ENCODE results near the gene TFDP2.

GRCh38 chr3:142112601-142113000 lies 36.7 kb downstream of the TFDP2 start:
- TF ChIP-seq CTCF (IDR thresholded peaks at IDR 0.05) (no peak), POLR2A (IDR thresholded peaks at IDR 0.05) (no peak), POLR2AphosphoS5 (IDR thresholded peaks at IDR 0.05) (no peak), EP300 (IDR thresholded peaks at IDR 0.05) (no peak)

Data from suprapubic skin (tissue), 4 donors.